NT2/D1 (cell line): ENCODE results near the gene AIFM3.

Experiments used
- DNase-seq: peaks from one replicate; pipeline ENCODE4 v3.0.0-alpha.2; 2011; ENCODE audit warnings: low read depth, low spot score
- H3K27me3 ChIP-seq: 2 replicates; pipeline ENCODE4 v1.6.0; 2011; ENCODE audit warnings: mild to moderate bottlenecking; ENCODE audit not compliant: insufficient read length, insufficient read depth
- H3K36me3 ChIP-seq: 2 replicates; pipeline ENCODE4 v1.6.1; 2011; ENCODE audit warnings: mild to moderate bottlenecking, low read length, mixed read lengths; ENCODE audit not compliant: insufficient read depth, insufficient read length
- H3K4me1 ChIP-seq: 2 replicates; pipeline ENCODE4 v1.5.1; 2011; ENCODE audit not compliant: insufficient read depth, insufficient read length
- H3K4me3 ChIP-seq: 2 replicates; pipeline ENCODE4 v1.5.1; 2011; ENCODE audit warnings: low read depth; ENCODE audit not compliant: insufficient read length
- H3K9ac ChIP-seq: 2 replicates; pipeline ENCODE4 v1.6.0; 2011; ENCODE audit warnings: low read depth; ENCODE audit not compliant: insufficient read length
- H3K9me3 ChIP-seq: 2 replicates; pipeline ENCODE4 v1.5.1; 2011; ENCODE audit warnings: mild to moderate bottlenecking, low read length; ENCODE audit not compliant: insufficient read depth
- SUZ12 ChIP-seq: IDR thresholded peaks from 2 replicates; pipeline ENCODE4 v1.6.1; 2011; ENCODE audit not compliant: insufficient read length, insufficient read depth; ENCODE audit errors: extremely low read depth
- YY1 ChIP-seq: IDR thresholded peaks from 2 replicates; pipeline ENCODE4 v1.6.1; 2011; ENCODE audit not compliant: insufficient read length, insufficient read depth
- ZNF274 ChIP-seq: IDR thresholded peaks from 2 replicates; pipeline ENCODE4 v1.6.1; 2011; ENCODE audit warnings: mild to moderate bottlenecking, low read depth, low read length

AIFM3 gene

GRCh38 chr22:20996031-20996410, 29.0 kb downstream of the AIFM3 start:
- H3K4me1 ChIP-seq: peaks cover 2% of the 10 kb centered on the region
- H3K4me3 ChIP-seq: no peak overlapping the region
- no peak for DNase-seq
- no peaks in the 10 kb centered on the region for H3K27me3 ChIP-seq
- no peak overlapping the region for H3K9ac ChIP-seq
- H3K9me3 ChIP-seq: no peaks in the 10 kb centered on the region
- TF ChIP-seq SUZ12 (no peak), ZNF274 (no peak), YY1 (no peak)
- H3K36me3 ChIP-seq: peaks cover 95% of the 10 kb centered on the region

GRCh38 chr22:20996598-20997535, 29.8 kb downstream of the AIFM3 start:
- no peak for DNase-seq
- H3K9me3 ChIP-seq: no peaks in the 10 kb centered on the region
- no peak for TF ChIP-seq SUZ12
- no peak for TF ChIP-seq YY1
- H3K36me3 ChIP-seq: peaks cover 87% of the 10 kb centered on the region
- no peak overlapping the region for H3K9ac ChIP-seq
- no peaks in the 10 kb centered on the region for H3K27me3 ChIP-seq
- peaks cover 2% of the 10 kb centered on the region for H3K4me1 ChIP-seq
- H3K4me3 ChIP-seq: no peak overlapping the region

GRCh38 chr22:20997536-20998257, 30.6 kb downstream of the AIFM3 start:
- H3K36me3 ChIP-seq: peaks cover 79% of the 10 kb centered on the region
- no peak overlapping the region for H3K9ac ChIP-seq
- no peaks in the 10 kb centered on the region for H3K27me3 ChIP-seq

GRCh38 chr22:20998411-20999336, 31.6 kb downstream of the AIFM3 start:
- Histone ChIP-seq H3K4me3 (no peak overlapping the region), H3K9me3 (no peaks in the 10 kb centered on the region), H3K36me3 (peaks cover 69% of the 10 kb centered on the region), H3K9ac (no peak overlapping the region), H3K4me1 (peaks cover 2% of the 10 kb centered on the region), H3K27me3 (no peaks in the 10 kb centered on the region)
- no peak for DNase-seq
- TF ChIP-seq SUZ12 (no peak), ZNF274 (no peak), YY1 (no peak)

More at GRCh38 chr22:20997536-20998257, 30.6 kb downstream of the AIFM3 start:
- no peak for TF ChIP-seq ZNF274
- no peak for TF ChIP-seq YY1
- TF ChIP-seq SUZ12: no peak
- no peak for DNase-seq
- no peak overlapping the region for H3K4me3 ChIP-seq
- peaks cover 2% of the 10 kb centered on the region for H3K4me1 ChIP-seq
- no peaks in the 10 kb centered on the region for H3K9me3 ChIP-seq

- H3K36me3 ChIP-seq: peaks cover 60% of the 10 kb centered on the region
These were observed 32.5 kb downstream of the AIFM3 start for GRCh38 chr22:20999350-21000206.

GRCh38 chr22:21000207-21000986, 33.3 kb downstream of the AIFM3 start:
- H3K36me3 ChIP-seq: peaks cover 52% of the 10 kb centered on the region
- peak overlapping the region; percentile 95 for H3K9ac ChIP-seq
- TF ChIP-seq ZNF274 (no peak), YY1 (no peak), SUZ12 (no peak)
- DNase-seq: no peak
- H3K4me1 ChIP-seq: peaks cover 2% of the 10 kb centered on the region
- H3K4me3 ChIP-seq: peak overlapping the region; percentile 76
- no peaks in the 10 kb centered on the region for H3K9me3 ChIP-seq
- H3K27me3 ChIP-seq: no peaks in the 10 kb centered on the region

More at GRCh38 chr22:20999350-21000206, 32.5 kb downstream of the AIFM3 start:
- DNase-seq: no peak
- no peaks in the 10 kb centered on the region for H3K9me3 ChIP-seq
- H3K4me3 ChIP-seq: no peak overlapping the region
- H3K9ac ChIP-seq: no peak overlapping the region
- H3K27me3 ChIP-seq: no peaks in the 10 kb centered on the region
- peaks cover 2% of the 10 kb centered on the region for H3K4me1 ChIP-seq
- TF ChIP-seq ZNF274 (no peak), YY1 (no peak), SUZ12 (no peak)
